ENCODE results near the gene RC3H2. TPM values are rescaled to one million over a fixed set of nuclear protein-coding genes. Genes with fewer than 3 reads are reported as not detected.

The RC3H2 gene
- total and polyA plus RNA-seq, 2 of the 8 experiments (the other 6 are each of a cell fraction or from before 2014, with no cell fraction given), result 11.2 to 38.4 TPM

DNA sequence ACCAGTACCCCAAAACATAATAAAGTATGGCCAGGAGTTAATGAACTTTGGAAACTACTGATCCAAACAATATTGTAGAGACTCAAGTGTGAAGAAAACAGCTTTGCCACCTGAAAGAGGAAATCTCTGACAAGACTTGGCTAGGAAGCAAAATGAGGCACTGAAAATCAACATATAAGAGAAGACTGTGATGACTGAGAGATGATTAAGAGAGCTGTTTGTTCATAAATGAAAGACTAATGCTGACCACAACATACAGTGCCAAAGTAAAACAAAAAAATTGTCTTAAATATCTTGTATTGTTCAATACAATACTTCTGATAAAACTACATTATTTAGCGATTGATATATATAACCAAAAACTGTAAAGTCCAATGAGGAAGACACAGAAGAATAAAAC, 7.2 kb downstream of the RC3H2 start:
- POLR2A ChIA-PET (ENCODE audit: partially characterized antibody), result interaction anchor here (1.4 to 1.5 kb wide), 2 partner anchors 15 to 43 kb away, joined by 6 read pairs; partner anchors contain the start of genes RABGAP1 and ZBTB6

More for the DNA sequence above, 7.2 kb downstream of the RC3H2 start:
- Histone ChIP-seq H2AK5ac (ENCODE audit: low read depth, low read length) (no peak overlapping the region), H2AFZ (ENCODE audit: low read length) (no peak overlapping the region), H2BK20ac (ENCODE audit: low read length) (no peak overlapping the region), H3K18ac (ENCODE audit: extremely low read depth, low read length) (no peak overlapping the region), H3K4me1 (replicated peaks in 1 of 4; ENCODE audit: control insufficient read depth in 3 of 4, insufficient read depth in 4 of 4, low read length in 3 of 4) (no peaks in the 10 kb centered on the region; a peak in 1 of 7 replicates), H3K56ac (replicated peaks; ENCODE audit: insufficient read length, low read depth, low read length) (no peak overlapping the region), H3K4me2 (ENCODE audit: insufficient read depth in 1 of 2, low read depth in 2 of 2, low read length in 2 of 2) (no peak overlapping the region), H3K79me2 (ENCODE audit: control insufficient read depth in 1 of 2, insufficient read depth in 2 of 2, low read length in 2 of 2) (peaks cover 6 to 63% of the 10 kb centered on the region in 2 experiments; a peak in 3 of 4 replicates), H2BK5ac (ENCODE audit: low read depth, low read length) (no peak overlapping the region), H3K27ac (ENCODE audit: low read depth, low read length) (no peak overlapping the region), H3K4me3 (ENCODE audit: extremely low read depth in 1 of 4, insufficient read depth in 2 of 4, low read depth in 3 of 4, low read length in 4 of 4) (no peak overlapping the region), H3K14ac (ENCODE audit: insufficient read length) (no peak overlapping the region), H3K9ac (replicated peaks in 1 of 4; ENCODE audit: extremely low read depth in 1 of 4, low read depth in 3 of 4, low read length in 3 of 4) (no peak overlapping the region), H3K23ac (ENCODE audit: insufficient read length) (no peak overlapping the region), H2BK12ac (ENCODE audit: low read depth, low read length) (no peak overlapping the region), H3K4ac (replicated peaks; ENCODE audit: insufficient read length, low read depth, low read length) (no peak overlapping the region), H4K8ac (ENCODE audit: extremely low read depth, insufficient read depth, low read length) (no peak overlapping the region), H2BK120ac (replicated peaks; ENCODE audit: low read depth, low read length) (no peak overlapping the region), H4K5ac (ENCODE audit: insufficient read length, low read depth, low read length) (no peak overlapping the region), H3K36me3 (ENCODE audit: control insufficient read depth in 2 of 4, insufficient read depth in 4 of 4, low read length in 3 of 4) (peaks cover 2 to 43% (median 11%) of the 10 kb centered on the region in 4 experiments; a peak in 5 of 8 replicates), H3K23me2 (ENCODE audit: low read depth, low read length) (no peaks in the 10 kb centered on the region), H4K91ac (replicated peaks; ENCODE audit: insufficient read length, low read length) (no peak overlapping the region), H2BK15ac (ENCODE audit: low read length) (no peak overlapping the region), H3K79me1 (ENCODE audit: low read depth, low read length) (no peaks in the 10 kb centered on the region; the same call in 1 of the 2 replicates), H3K9me3 (ENCODE audit: insufficient read depth in 2 of 2, low read depth in 1 of 2, low read length in 1 of 2) (no peaks in the 10 kb centered on the region), H4K20me1 (replicated peaks in 1 of 2; ENCODE audit: control insufficient read depth in 1 of 2, insufficient read depth in 2 of 2, low read length in 2 of 2) (peaks cover 2 to 3% of the 10 kb centered on the region in 2 experiments), H3K27me3 (replicated peaks in 1 of 4; ENCODE audit: control insufficient read depth in 3 of 4, extremely low read depth in 1 of 4, insufficient read depth in 3 of 4, low read length in 3 of 4) (no peaks in the 10 kb centered on the region)
- CTCF ChIA-PET (ENCODE audit: partially characterized antibody), result interaction anchor here (1.9 kb wide), 1 partner anchor 32 kb away, joined by 4 read pairs; no protein-coding TSS in a partner anchor
- TF ChIP-seq KDM4A (IDR thresholded peaks at IDR 0.05; ENCODE audit: low read depth, low read length, severe bottlenecking), result no peak
- TF ChIP-seq, protein P1, sequence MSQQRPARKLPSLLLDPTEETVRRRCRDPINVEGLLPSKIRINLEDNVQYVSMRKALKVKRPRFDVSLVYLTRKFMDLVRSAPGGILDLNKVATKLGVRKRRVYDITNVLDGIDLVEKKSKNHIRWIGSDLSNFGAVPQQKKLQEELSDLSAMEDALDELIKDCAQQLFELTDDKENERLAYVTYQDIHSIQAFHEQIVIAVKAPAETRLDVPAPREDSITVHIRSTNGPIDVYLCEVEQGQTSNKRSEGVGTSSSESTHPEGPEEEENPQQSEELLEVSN (IDR thresholded peaks at IDR 0.05), result no peak
- TF ChIP-seq TCF12 (IDR thresholded peaks at IDR 0.05; ENCODE audit: low read depth, low read length), result no peak
- no peak for TF ChIP-seq JUND (IDR thresholded peaks at IDR 0.05; ENCODE audit: low read length)
- TF ChIP-seq TAF7 (optimal IDR thresholded peaks at IDR 0.05; ENCODE audit: borderline replicate concordance, low read depth, low read length), result no peak
- FAIRE-seq, result no peak
- WGBS, 2 experiments (ENCODE audit: extremely low coverage in 1 of 2, insufficient coverage in 1 of 2, insufficient read length in 1 of 2, insufficient replicate concordance in 2 of 2, low coverage in 1 of 2, low lambda C conversion rate in 2 of 2, missing lambda C conversion rate in 1 of 2), result 96% methylated on average over 1 of the region's 1 CpG; no CpG with 5 or more reads in 1 of the 2 experiments
- DNase-seq (ENCODE audit: low read depth in 1 of 2, low spot score in 2 of 2), result no peak
